HEK293T (cell line): ENCODE results near the gene DAPP1.

Experiments
- CTBP1 ChIP-seq: fragments of 450-650 bp; IDR thresholded peaks from 2 replicates; pipeline ENCODE4 v1.6.1; 2016; ENCODE audit warnings: borderline replicate concordance
- HDGF ChIP-seq: fragments of 450-650 bp; IDR thresholded peaks from 2 replicates; pipeline ENCODE4 v1.6.1; 2017; ENCODE audit warnings: antibody characterized with exemption, borderline replicate concordance

DNA sequence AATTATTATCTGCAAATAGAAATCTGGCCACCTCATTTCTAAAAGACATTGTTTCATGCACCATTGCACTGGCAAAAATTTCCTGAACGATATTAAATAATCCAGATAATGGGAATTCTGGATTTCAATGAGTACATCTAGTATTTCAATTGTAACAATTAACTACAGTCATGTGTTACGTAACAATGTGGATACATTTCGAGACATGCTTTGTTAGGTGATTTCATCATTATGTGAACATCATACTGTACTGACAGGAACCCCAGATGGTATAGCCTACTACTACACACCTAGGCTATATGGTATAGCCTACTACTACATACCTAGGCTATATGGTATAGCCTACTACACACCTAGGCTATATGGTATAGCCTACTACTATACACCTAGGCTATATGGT is 62.8 kb downstream of the DAPP1 start:
- TF ChIP-seq CTBP1 (no peak), HDGF (no peak)
